Smooth muscle cell (in vitro differentiated cells): ENCODE results near the gene KDM4B. TPM values are rescaled to one million over a fixed set of nuclear protein-coding genes. Genes with fewer than 3 reads are reported as not detected.

Experiments
- DNase-seq: peaks from one replicate; lab custom pipeline; 2025; ENCODE audit not compliant: unreplicated experiment; lab: John Stamatoyannopoulos, UW
- H2AFZ ChIP-seq: fragments of 200-600 bp; sonication (generic); 2 replicates; pipeline ENCODE4 v1.6.0; 2016; ENCODE audit warnings: antibody characterized with exemption, low read depth, mild to moderate bottlenecking
- H3F3A ChIP-seq: fragments of 200-600 bp; sonication (generic); 2 replicates; pipeline ENCODE4 v1.6.0; 2017; ENCODE audit warnings: antibody characterized with exemption, low read depth
- H3K27ac ChIP-seq: fragments of 200-600 bp; sonication (generic); 2 replicates; pipeline ENCODE4 v1.5.1; 2016; ENCODE audit warnings: low read depth, mild to moderate bottlenecking
- H3K27me3 ChIP-seq: fragments of 200-600 bp; sonication (generic); 2 replicates; pipeline ENCODE4 v1.6.1; 2016; ENCODE audit warnings: low read depth, mild to moderate bottlenecking
- H3K36me3 ChIP-seq: fragments of 200-600 bp; sonication (generic); 2 replicates; pipeline ENCODE4 v1.5.1; 2016; ENCODE audit warnings: low read depth
- H3K4me1 ChIP-seq: fragments of 200-600 bp; sonication (generic); 2 replicates; pipeline ENCODE4 v1.5.1; 2016; ENCODE audit warnings: low read depth
- H3K4me2 ChIP-seq: fragments of 200-600 bp; sonication (generic); 2 replicates; pipeline ENCODE4 v1.6.0; 2016; ENCODE audit warnings: mild to moderate bottlenecking
- H3K4me3 ChIP-seq: fragments of 200-600 bp; sonication (generic); 2 replicates; pipeline ENCODE4 v1.5.1; 2016; ENCODE audit warnings: mild to moderate bottlenecking
- H3K79me2 ChIP-seq: fragments of 200-600 bp; sonication (generic); 2 replicates; pipeline ENCODE4 v1.6.0; 2016; ENCODE audit warnings: low read depth, mild to moderate bottlenecking
- H3K9ac ChIP-seq: fragments of 200-600 bp; sonication (generic); 2 replicates; pipeline ENCODE4 v1.6.0; 2016; ENCODE audit warnings: low read depth
- H3K9me3 ChIP-seq: fragments of 200-600 bp; sonication (generic); replicated peaks from 2 replicates; pipeline ENCODE4 v1.5.1; 2016; ENCODE audit warnings: low read depth
- H4K20me1 ChIP-seq: fragments of 200-600 bp; sonication (generic); 2 replicates; pipeline ENCODE4 v1.6.0; 2016; ENCODE audit warnings: low read depth
- CTCF ChIP-seq: fragments of 200-600 bp; sonication (generic); IDR thresholded peaks from 2 replicates; pipeline ENCODE4 v1.5.1; 2017; ENCODE audit warnings: borderline replicate concordance, mild to moderate bottlenecking, antibody characterized with exemption; ENCODE audit not compliant: insufficient read depth, poor library complexity, severe bottlenecking
- WGBS: methylation state at CpG from one replicate; pipeline ENCODE4 v1.1.7; 2016; ENCODE audit warnings: low lambda C conversion rate; 5-methylcytosine and 5-hydroxymethylcytosine counted together
- polyA plus RNA-seq: library from polyadenylated mRNA; unstranded; fragments of >200 nt; fragmentation: Nextera tagmentation; extraction: Ambion mirVana; gene quantifications from 2 replicates; pipeline ENCODE4 v1.2.1, GENCODE V29; 2016
- total RNA-seq: library from RNA; depleted of rRNA; stranded (reverse); fragments of >200 nt; gene quantifications from 2 replicates; pipeline ENCODE4 v1.2.3, GENCODE V29; 2014

Gene KDM4B
- total and polyA plus RNA-seq, 2 experiments from 2014 or later: 27.9 to 32.3 TPM

DNA sequence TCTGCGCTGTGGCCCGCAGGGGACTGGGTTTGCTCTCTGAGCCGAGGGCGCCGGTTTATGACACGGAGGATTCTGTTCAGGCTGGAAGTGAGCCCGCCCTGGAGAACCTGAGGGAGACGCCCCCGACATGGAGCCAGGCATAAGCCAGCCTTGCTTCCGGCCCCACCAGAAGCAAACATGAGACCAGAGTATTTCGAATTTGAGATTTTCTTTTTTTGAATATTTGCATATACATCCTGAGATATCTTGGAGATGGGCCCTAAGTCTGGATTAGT is 72.9 kb downstream of the KDM4B start:
- Histone ChIP-seq H3K36me3 (no peaks in the 10 kb centered on the region), H4K20me1 (peaks cover 93% of the 10 kb centered on the region), H3K27me3 (no peaks in the 10 kb centered on the region), H3K4me1 (no peaks in the 10 kb centered on the region), H3K9me3 (no peaks in the 10 kb centered on the region), H3K9ac (no peak overlapping the region), H3K79me2 (peaks cover 32% of the 10 kb centered on the region), H3K27ac (no peak overlapping the region), H3F3A (peaks cover 7% of the 10 kb centered on the region), H2AFZ (no peak overlapping the region), H3K4me2 (no peak overlapping the region), H3K4me3 (no peak overlapping the region)
- 94% methylated on average over 11 of the region's 11 CpGs for WGBS
- DNase-seq: no peak
- TF ChIP-seq CTCF: no peak

GRCh38 chr19:5042556-5042955 is 73.6 kb downstream of the KDM4B start:
- Histone ChIP-seq H3K9ac (no peak overlapping the region), H3K79me2 (peaks cover 32% of the 10 kb centered on the region), H3K27me3 (no peaks in the 10 kb centered on the region), H3K9me3 (no peaks in the 10 kb centered on the region), H3K4me1 (no peaks in the 10 kb centered on the region), H3K4me2 (no peak overlapping the region), H3K36me3 (no peaks in the 10 kb centered on the region), H2AFZ (no peak overlapping the region), H3K27ac (no peak overlapping the region), H3K4me3 (no peak overlapping the region), H4K20me1 (peaks cover 93% of the 10 kb centered on the region), H3F3A (peaks cover 14% of the 10 kb centered on the region)
- WGBS: 77% methylated on average over 18 of the region's 18 CpGs
- TF ChIP-seq CTCF: no peak
- no peak for DNase-seq

DNA sequence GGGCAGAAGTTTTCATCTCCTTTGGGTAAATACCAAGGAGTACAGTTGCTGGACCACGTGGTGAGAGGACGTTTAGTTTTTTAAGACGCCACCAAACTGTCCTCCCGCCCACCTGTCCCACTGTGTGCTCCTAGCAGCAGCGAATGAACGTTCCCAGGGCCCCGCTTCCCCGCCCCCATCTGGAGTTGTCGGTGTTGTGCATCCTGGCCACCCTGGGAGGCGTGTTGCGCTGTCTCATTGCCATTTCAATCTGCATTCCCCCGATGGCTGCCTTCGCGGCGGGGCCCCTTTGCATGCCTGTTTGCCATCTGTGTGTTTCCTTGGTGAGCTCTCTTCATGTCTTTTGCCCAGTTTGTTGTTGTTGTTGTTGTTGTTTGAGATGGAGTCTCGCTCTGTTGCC is 76.1 kb downstream of the KDM4B start:
- no peak for TF ChIP-seq CTCF
- Histone ChIP-seq H2AFZ (no peak overlapping the region), H3K4me2 (no peak overlapping the region), H3K4me3 (no peak overlapping the region), H3K9me3 (no peaks in the 10 kb centered on the region), H4K20me1 (peaks cover 93% of the 10 kb centered on the region), H3K79me2 (peaks cover 18% of the 10 kb centered on the region), H3F3A (peaks cover 11% of the 10 kb centered on the region), H3K27me3 (no peaks in the 10 kb centered on the region), H3K27ac (no peak overlapping the region), H3K36me3 (no peaks in the 10 kb centered on the region), H3K9ac (no peak overlapping the region), H3K4me1 (peaks cover 6% of the 10 kb centered on the region)
- WGBS: 93% methylated on average over 16 of the region's 16 CpGs
- DNase-seq: no peak

DNA sequence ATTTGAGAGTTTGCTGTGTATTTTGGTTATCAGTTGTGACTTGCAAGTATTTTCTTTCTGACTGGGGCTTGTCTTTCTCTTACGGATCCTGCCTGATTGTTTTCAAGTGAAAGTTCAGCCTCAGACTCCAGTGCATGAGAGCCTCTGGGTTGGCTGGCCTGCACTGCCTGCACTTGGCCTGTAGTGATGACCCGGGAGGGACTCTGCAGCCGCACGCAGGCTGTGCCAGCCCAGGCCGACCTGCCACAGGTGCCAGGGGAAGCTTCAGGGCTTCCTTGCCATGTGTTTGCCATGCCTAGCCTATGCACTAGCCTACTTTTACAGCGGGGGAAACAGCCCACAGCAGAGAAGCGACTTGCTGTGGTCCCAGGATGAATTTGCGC is 77.0 kb downstream of the KDM4B start:
- Histone ChIP-seq H4K20me1 (peaks cover 93% of the 10 kb centered on the region), H2AFZ (no peak overlapping the region), H3K9me3 (no peaks in the 10 kb centered on the region), H3F3A (peaks cover 11% of the 10 kb centered on the region), H3K27me3 (no peaks in the 10 kb centered on the region), H3K4me3 (no peak overlapping the region), H3K79me2 (peaks cover 18% of the 10 kb centered on the region), H3K9ac (no peak overlapping the region), H3K36me3 (no peaks in the 10 kb centered on the region), H3K27ac (peak overlapping the region; percentile 55), H3K4me1 (peaks cover 6% of the 10 kb centered on the region), H3K4me2 (peak overlapping the region; percentile 76)
- no peak for DNase-seq
- WGBS: 78% methylated on average over 8 of the region's 8 CpGs
- no peak for TF ChIP-seq CTCF
